Measurements from ENCODE around the gene UBE2C. TPM values are rescaled to one million over a fixed set of nuclear protein-coding genes. Genes with fewer than 3 reads are reported as not detected.

Gene UBE2C
- total RNA-seq, 1 donor from 2014 or later: 22.9 TPM

GRCh38 chr20:45821947-45822346 lies 9.5 kb downstream of the UBE2C start:
- no peaks in the 10 kb centered on the region for H3K36me3 Mint-ChIP-seq (ENCODE audit: low read depth, unreplicated experiment)
- H3K27ac Mint-ChIP-seq (ENCODE audit: unreplicated experiment): no peak overlapping the region
- H3K4me3 Mint-ChIP-seq (ENCODE audit: unreplicated experiment): no peak overlapping the region
- no peak for TF ChIP-seq CTCF (IDR thresholded peaks at IDR 0.05; ENCODE audit: unreplicated experiment)
- no peaks in the 10 kb centered on the region for H3K9me3 Mint-ChIP-seq (ENCODE audit: unreplicated experiment)
- no peak for DNase-seq (ENCODE audit: low spot score)
- peaks cover 4% of the 10 kb centered on the region for H3K27me3 Mint-ChIP-seq (ENCODE audit: unreplicated experiment)
- H3K4me1 Mint-ChIP-seq (ENCODE audit: unreplicated experiment): no peaks in the 10 kb centered on the region

GRCh38 chr20:45822857-45823256 lies 10.4 kb downstream of the UBE2C start:
- Mint-ChIP-seq H3K36me3 (ENCODE audit: low read depth, unreplicated experiment) (no peaks in the 10 kb centered on the region), H3K4me1 (ENCODE audit: unreplicated experiment) (no peaks in the 10 kb centered on the region), H3K27me3 (ENCODE audit: unreplicated experiment) (peaks cover 5% of the 10 kb centered on the region), H3K4me3 (ENCODE audit: unreplicated experiment) (no peak overlapping the region), H3K27ac (ENCODE audit: unreplicated experiment) (no peak overlapping the region), H3K9me3 (ENCODE audit: unreplicated experiment) (no peaks in the 10 kb centered on the region)
- no peak for DNase-seq (ENCODE audit: low spot score)
- no peak for TF ChIP-seq CTCF (IDR thresholded peaks at IDR 0.05; ENCODE audit: unreplicated experiment)

- no peaks in the 10 kb centered on the region for H3K36me3 Mint-ChIP-seq (ENCODE audit: low read depth, unreplicated experiment)
- TF ChIP-seq CTCF (IDR thresholded peaks at IDR 0.05; ENCODE audit: unreplicated experiment): no peak
- no peaks in the 10 kb centered on the region for H3K9me3 Mint-ChIP-seq (ENCODE audit: unreplicated experiment)
- H3K27ac Mint-ChIP-seq (ENCODE audit: unreplicated experiment): no peak overlapping the region
- H3K27me3 Mint-ChIP-seq (ENCODE audit: unreplicated experiment): peaks cover 5% of the 10 kb centered on the region
- H3K4me3 Mint-ChIP-seq (ENCODE audit: unreplicated experiment): no peak overlapping the region
- peak; percentile 37 for DNase-seq (ENCODE audit: low spot score)
- no peaks in the 10 kb centered on the region for H3K4me1 Mint-ChIP-seq (ENCODE audit: unreplicated experiment)
These were observed 11.7 kb downstream of the UBE2C start for GRCh38 chr20:45823949-45824835.

GRCh38 chr20:45826381-45827019 lies 14.1 kb downstream of the UBE2C start:
- no peak for TF ChIP-seq CTCF (IDR thresholded peaks at IDR 0.05; ENCODE audit: unreplicated experiment)

More at GRCh38 chr20:45826381-45827019, 14.1 kb downstream of the UBE2C start:
- no peak overlapping the region for H3K4me3 Mint-ChIP-seq (ENCODE audit: unreplicated experiment)
- no peak for DNase-seq (ENCODE audit: low spot score)
- no peaks in the 10 kb centered on the region for H3K9me3 Mint-ChIP-seq (ENCODE audit: unreplicated experiment)
- H3K36me3 Mint-ChIP-seq (ENCODE audit: low read depth, unreplicated experiment): no peaks in the 10 kb centered on the region
- H3K27ac Mint-ChIP-seq (ENCODE audit: unreplicated experiment): no peak overlapping the region
- peaks cover 5% of the 10 kb centered on the region for H3K27me3 Mint-ChIP-seq (ENCODE audit: unreplicated experiment)
- no peaks in the 10 kb centered on the region for H3K4me1 Mint-ChIP-seq (ENCODE audit: unreplicated experiment)

All from endothelial cell (in vitro differentiated cells).